SK-MEL-5 (cell line): ENCODE measurements around the gene NR4A1. TPM values are rescaled to one million over a fixed set of nuclear protein-coding genes. Genes with fewer than 3 reads are reported as not detected.

Source experiments
- DNase-seq: peaks from one replicate; pipeline ENCODE4 v3.0.0-alpha.2; 2016; ENCODE audit warnings: low read depth, low spot score
- in situ Hi-C: cut with HindIII; loops from 2 replicates; pipeline ENCODE4 v1.10.0; 2016; ENCODE audit warnings: low sequenced_read_pairs, high pct_unique_total_duplicates, low pct_unique_long_range_greater_than_20kb
- total RNA-seq: library from RNA; depleted of rRNA; stranded (reverse); fragments of >200 nt; shearing (Covaris generic); gene quantifications from 2 replicates; pipeline ENCODE4 v1.2.3, GENCODE V29; 2014

The NR4A1 gene
- total RNA-seq, 1 experiment from 2014 or later, result 33.5 TPM

GRCh38 chr12:52082026-52082668, 30.9 kb downstream of the NR4A1 start:
- DNase-seq, result no peak
- in situ Hi-C loops, result no loop called here

DNA sequence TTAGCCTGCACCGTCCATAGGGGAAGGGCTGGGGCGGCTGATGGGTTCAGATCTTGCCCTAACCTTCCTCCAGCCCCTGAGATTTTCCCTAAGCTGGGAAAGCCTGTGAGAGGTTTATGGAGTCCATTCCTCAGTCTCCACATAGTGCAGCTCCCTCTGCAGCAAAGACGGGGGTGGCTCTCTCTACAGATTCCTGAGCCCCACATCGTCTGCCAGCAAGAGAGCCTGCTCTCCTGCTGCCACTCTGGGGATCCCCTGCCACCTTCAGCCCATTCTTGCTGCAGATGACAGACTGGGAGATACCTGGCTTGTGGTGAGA, 31.4 kb downstream of the NR4A1 start:
- no peak for DNase-seq
- in situ Hi-C loops, result no loop called here

- in situ Hi-C loops, result no loop called here
- peak; percentile 72 for DNase-seq
Observed at GRCh38 chr12:52082988-52083637, 31.9 kb downstream of the NR4A1 start.

DNA sequence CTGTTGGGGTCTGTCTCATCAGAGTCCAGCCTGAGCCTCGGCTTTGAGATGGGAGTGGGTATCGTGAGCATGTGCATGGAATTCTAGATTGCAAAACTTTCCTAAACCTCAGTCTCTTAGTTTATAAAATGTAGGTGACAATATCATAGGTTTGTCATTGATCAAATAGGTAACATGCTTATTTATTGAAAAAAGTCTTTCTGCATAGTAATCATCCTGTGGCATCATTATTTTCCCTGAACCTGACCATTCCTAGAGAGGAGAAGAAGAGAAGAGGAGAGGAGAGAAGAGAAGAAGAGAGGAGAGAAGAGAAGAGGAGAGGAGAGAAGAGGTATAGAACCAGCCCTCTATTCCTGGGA, 32.4 kb downstream of the NR4A1 start:
- in situ Hi-C loops, result no loop called here
- no peak for DNase-seq

GRCh38 chr12:52084491-52085231, 33.4 kb downstream of the NR4A1 start:
- in situ Hi-C loops, result no loop called here

GRCh38 chr12:52085682-52086180, 34.5 kb downstream of the NR4A1 start:
- no peak for DNase-seq
- in situ Hi-C loops, result no loop called here

More at GRCh38 chr12:52084491-52085231, 33.4 kb downstream of the NR4A1 start:
- no peak for DNase-seq

- DNase-seq, result peak; percentile 30
- in situ Hi-C loops, result no loop called here
Observed at GRCh38 chr12:52086366-52086765, 35.1 kb downstream of the NR4A1 start.

- no peak for DNase-seq
- in situ Hi-C loops, result no loop called here
Observed at GRCh38 chr12:52086944-52087835, 35.9 kb downstream of the NR4A1 start.

DNA sequence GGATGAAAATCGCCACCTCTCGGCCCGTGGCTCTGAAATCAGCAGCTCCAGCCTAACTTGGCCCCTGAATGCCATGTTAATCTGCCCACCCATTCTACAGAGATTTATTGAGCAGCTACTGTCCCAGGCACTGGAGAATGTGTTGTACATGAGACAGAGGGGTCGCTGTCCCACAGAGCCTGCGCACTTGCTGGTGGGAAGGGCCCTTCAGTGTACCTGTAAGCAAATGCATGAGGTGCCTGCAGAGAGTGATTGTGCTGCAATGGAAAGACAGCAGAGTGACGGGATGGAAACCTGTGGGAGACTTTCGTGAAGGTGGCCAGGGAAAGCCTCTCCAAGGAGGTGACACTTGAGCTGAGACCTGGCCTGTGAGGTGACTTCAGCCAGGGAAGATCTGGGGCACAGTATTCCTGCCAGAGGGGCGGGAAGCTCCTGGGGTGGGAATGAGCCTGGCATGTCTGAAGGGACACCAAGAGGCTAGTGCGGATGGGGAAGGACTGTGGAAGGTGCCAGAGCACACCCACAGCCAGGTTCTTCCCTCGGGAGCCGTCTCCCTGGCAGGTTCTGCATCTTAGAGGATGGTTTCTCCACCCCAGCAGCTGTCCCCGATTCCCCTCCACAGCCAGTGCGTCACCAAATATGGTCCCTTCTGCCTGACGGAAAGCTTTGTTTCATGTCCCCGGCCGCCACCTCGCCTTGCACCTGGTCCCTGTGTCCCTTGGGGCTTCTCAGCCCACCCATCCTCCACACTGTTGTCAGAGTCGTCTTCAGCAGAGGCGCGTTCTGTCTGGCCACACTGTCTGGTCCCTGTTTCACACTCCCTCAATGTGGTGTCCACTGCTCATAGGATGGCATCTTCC, 36.9 kb downstream of the NR4A1 start:
- in situ Hi-C loops, result no loop called here
- DNase-seq, result no peak

DNA sequence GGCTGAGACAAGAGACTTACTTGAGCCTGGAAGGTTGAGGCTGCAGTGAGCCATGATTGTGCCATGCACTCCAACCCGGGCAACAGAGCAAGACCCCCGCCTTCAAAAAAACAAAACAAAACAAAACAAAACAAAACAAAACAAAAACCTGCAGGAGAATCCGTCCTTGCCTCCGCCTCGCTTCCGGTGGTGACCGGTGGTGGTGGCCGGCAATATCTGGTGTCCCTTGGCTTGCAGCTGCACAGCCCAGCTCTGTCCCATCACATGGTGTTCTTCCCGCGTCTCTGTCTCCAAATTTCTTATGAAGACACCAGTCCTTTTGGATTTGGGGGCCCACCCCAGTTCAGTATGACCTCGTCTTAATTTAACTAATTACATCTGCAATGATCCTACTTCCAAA, 38.2 kb downstream of the NR4A1 start:
- in situ Hi-C loops, result no loop called here
- DNase-seq, result no peak

DNA sequence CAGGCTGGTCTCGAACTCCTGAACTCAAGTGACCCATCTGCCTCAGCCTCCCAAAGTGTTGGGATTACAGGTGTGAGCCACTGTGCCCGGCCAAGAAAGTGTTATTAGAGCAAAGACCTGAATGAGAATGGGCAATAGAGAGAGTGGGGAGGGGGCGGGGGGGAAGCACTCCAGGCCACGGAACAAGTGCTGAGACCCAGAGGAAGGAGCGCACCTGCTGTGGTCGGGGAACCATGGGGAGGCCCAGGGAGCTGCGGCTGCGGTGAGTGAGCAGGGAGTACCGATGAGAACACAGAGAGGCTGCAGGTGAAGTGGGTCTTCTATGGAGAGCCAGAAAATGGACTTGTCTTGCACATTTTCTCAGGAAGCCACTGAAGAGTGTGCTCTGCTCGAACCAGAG, 39.0 kb downstream of the NR4A1 start:
- in situ Hi-C loops, result no loop called here

DNA sequence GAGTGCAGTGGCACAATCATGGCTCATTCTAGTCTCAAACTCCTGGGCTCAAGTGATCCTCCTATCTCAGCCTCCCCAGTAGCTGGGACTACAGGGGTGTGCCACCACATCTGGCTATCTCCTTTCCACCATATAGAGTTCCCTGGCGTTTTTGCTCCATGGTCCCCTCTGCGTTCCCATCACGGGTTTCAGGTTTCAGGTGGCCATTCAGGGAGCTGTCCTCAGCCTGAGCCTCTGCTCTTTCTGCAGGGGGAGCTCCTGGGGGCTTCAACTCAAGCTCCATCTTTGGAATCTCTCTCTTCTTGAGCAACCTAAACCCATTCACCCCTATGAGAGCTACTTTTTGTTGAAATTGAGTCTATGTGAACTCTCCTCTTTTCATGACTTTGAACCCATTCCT, 39.8 kb downstream of the NR4A1 start:
- in situ Hi-C loops, result no loop called here

More for the DNA sequence above, 39.0 kb downstream of the NR4A1 start:
- no peak for DNase-seq

DNA sequence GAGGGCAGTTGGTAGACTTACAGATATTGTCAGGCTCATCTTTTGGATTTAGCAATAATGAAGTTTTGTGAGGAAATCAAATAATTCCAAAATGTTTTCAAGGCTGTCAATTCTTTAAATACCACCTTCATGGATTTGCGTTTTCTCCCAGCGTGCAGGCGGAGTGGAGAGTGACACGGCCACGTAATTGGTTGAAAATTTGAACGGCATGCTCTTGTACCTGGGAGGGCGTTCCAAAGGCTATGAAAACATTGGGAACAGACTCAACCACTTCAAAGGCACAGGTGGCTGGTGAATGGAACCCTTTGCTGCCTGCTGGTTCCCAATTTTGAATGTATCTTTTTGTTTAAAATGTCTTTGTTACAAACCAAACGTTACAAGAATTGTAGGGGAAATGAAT, 40.6 kb downstream of the NR4A1 start:
- no peak for DNase-seq
- in situ Hi-C loops, result no loop called here

More for the DNA sequence above, 39.8 kb downstream of the NR4A1 start:
- DNase-seq, result no peak

GRCh38 chr12:52093346-52093745, 42.1 kb downstream of the NR4A1 start:
- no peak for DNase-seq
- in situ Hi-C loops, result no loop called here

DNA sequence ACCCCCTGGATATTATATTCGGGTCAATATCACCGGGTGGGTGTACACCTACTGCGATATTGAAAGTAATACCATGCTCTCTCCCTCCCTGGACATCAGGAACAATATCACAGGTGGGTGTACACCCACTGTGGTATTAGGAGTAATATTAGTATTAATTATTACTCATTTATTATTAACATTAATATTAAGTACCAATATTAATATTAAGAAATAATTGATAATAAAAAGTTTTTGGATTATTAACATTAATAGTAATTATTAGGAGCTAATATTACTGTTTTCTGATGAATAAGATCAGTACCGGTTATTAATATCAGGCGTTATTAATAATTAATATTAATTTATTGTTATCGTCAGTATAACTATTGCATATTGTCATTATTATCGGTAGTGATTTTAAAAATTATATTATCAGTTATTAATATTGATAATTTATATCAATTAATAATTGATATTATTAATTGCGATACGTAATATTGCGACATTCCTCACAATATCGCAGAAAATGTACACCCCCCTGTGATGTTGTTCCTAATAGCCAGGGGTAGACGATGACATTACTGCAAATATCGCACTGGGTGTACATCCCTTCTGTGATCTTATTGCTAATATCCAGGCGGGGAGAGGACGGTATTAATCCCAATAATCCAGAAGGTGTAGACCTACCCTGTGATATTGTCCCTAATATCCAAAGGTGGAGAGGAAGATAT, 45.2 kb downstream of the NR4A1 start:
- DNase-seq, result no peak
- in situ Hi-C loops, result no loop called here

DNA sequence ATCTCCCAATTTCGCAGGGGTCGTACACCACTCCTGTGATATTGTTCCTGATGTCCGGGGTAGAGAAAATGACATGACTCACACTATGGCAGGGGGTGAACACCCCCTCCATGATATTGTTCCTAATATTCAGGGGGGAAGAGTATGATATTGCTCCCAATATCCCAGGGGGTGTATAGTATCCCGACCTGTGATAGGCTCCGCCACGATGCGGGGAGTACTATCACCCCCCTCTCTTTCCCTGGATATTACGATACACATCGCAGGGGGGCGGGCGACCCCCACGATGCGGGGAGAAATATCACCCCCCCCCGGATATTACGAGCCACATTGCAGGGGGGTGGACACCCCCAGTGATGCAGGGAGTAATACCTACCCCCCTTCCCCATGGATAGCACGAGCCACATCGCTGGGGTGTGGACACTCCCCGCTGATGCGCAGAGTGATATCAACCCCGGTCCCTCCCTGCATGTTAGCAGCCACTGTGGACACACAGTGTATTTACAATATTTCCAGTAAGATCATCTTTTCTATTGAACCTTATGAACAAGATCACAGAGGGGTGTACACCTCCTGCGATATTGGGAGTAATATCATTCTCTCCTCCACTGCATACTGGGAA, 45.9 kb downstream of the NR4A1 start:
- no peak for DNase-seq
- in situ Hi-C loops, result no loop called here
